HG02642 (cell line): Measurements from ENCODE around the gene LTBP3.
A peak's percentile ranks its signal among the peaks of the same experiment; 100 is the strongest.
"Not testable (repeated sequence)": the region's sequence is repeated elsewhere in the genome, so short reads cannot be mapped to it uniquely, and the experiment has no call there.

Experiments
- ATAC-seq: cut with Tn5 transposase; IDR thresholded peaks from one replicate; pipeline ENCODE4 v1.9.1; 2021; ENCODE audit warnings: mild to moderate bottlenecking; ENCODE audit not compliant: unreplicated experiment, poor library complexity

LTBP3 gene

GRCh38 chr11:65538915-65539743 lies 19.0 kb downstream of the LTBP3 start:
- ATAC-seq: no peak

- ATAC-seq: no peak
Observed at GRCh38 chr11:65538232-65538914, 19.8 kb downstream of the LTBP3 start.

- no peak for ATAC-seq
Observed at GRCh38 chr11:65537620-65538231, 20.4 kb downstream of the LTBP3 start.

- no peak for ATAC-seq
Observed at GRCh38 chr11:65537296-65537597, 20.9 kb downstream of the LTBP3 start.

- no peak for ATAC-seq
Observed at GRCh38 chr11:65536412-65537295, 21.5 kb downstream of the LTBP3 start.

GRCh38 chr11:65535102-65535501 lies 23.1 kb downstream of the LTBP3 start:
- ATAC-seq: no peak

GRCh38 chr11:65532388-65533064 lies 25.6 kb downstream of the LTBP3 start:
- no peak for ATAC-seq

- ATAC-seq: no peak
Observed at GRCh38 chr11:65530157-65530496, 28.0 kb downstream of the LTBP3 start.

GRCh38 chr11:65529475-65530156 lies 28.5 kb downstream of the LTBP3 start:
- ATAC-seq: no peak

GRCh38 chr11:65528819-65529350 lies 29.3 kb downstream of the LTBP3 start:
- ATAC-seq: no peak

GRCh38 chr11:65526744-65527143 lies 31.4 kb downstream of the LTBP3 start:
- no peak for ATAC-seq

GRCh38 chr11:65525546-65526480 lies 32.3 kb downstream of the LTBP3 start:
- no peak for ATAC-seq

GRCh38 chr11:65524741-65525545 lies 33.2 kb downstream of the LTBP3 start, which contains the start of gene SCYL1:
Gene SCYL1 (plus strand): TSS chr11:65525083. CDS start chr11:65525154, 71 bp downstream.
- peak; percentile 59 for ATAC-seq

GRCh38 chr11:65524014-65524740 lies 34.0 kb downstream of the LTBP3 start:
- no peak for ATAC-seq

GRCh38 chr11:65523631-65523968 lies 34.6 kb downstream of the LTBP3 start:
- not testable (repeated sequence) for ATAC-seq

- not testable (repeated sequence) for ATAC-seq
Observed at GRCh38 chr11:65522718-65523630, 35.2 kb downstream of the LTBP3 start.
